ENCODE measurements around the gene TYK2. TPM values are rescaled to one million over a fixed set of nuclear protein-coding genes. Genes with fewer than 3 reads are reported as not detected.
"Not testable (repeated sequence)": the region's sequence is repeated elsewhere in the genome, so short reads cannot be mapped to it uniquely, and the experiment has no call there.

Gene TYK2
- total RNA-seq, 8 experiments from 2014 or later = 29.4 to 110 (median 62.1) TPM

DNA sequence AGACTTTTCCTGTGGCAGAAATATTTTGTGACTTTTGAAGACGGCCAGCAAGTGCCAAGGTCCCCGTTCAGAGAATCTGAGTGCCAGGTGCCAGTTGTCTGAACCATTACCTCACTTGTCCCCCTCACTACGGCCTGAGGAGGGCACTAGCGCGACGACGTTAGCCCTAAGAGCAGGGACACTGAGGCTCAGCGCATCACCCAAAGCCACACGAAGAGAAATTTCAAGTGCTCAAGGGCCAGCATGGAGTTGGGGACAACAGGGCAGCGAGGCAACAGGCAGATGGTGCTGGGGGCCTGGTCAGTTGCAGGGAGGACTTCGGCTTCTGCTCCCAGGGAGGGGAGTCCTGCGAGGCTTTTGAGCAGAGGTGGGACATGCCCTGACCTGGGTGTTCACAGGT lies 9.5 kb upstream of the TYK2 start:
- peak in 2 of 8 experiments; percentile 1 to 2 for ATAC-seq (replicated peaks in 6 of 8)
- in situ Hi-C loops (cut with MboI; ENCODE audit: low pct_unique_long_range_greater_than_20kb in 2 of 9, low sequenced_read_pairs in 9 of 9, unreplicated experiment in 9 of 9) = loop anchor here in 8 of 9 experiments (5.0 to 25.0 kb wide), 5 partner anchors 115 to 453 kb away; partner anchors contain the start of genes ICAM1 (in 4 of the 8), MRPL4 (in 1 of the 8) and OLFM2 (in 1 of the 8)
- H3K27ac ChIP-seq = no peak overlapping the region
- no peaks in the 10 kb centered on the region for H3K4me1 ChIP-seq (replicated peaks in 1 of 2)
- H3K4me3 ChIP-seq = no peak overlapping the region
- WGBS, 10 experiments = 0 to 100% (median 67%) methylated on average over 1 to 11 of the region's 12 CpGs; no CpG with 5 or more reads in 4 of the 10 experiments

DNA sequence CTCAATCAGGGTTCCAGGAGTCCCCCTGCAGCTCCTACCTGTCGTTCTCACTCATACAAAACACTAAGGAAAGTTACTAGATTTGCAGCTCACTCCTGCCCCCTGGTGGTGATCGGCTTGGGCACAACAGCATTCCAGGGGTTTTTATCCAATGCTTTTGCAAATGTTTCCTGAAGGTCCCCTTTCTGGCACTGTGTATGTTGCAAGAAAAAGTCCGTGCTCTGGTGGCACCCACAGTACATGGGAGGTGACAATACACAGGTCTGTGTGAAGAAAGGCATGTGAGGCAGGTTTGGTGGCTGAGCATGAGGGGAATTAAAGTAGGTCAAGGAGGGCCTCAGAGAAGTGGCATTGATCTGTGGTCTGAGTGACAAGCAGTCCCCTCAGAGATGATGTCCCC lies 8.6 kb upstream of the TYK2 start:
- WGBS, 10 experiments = 0 to 20% (median 0%) methylated on average over 1 to 3 of the region's 3 CpGs; no CpG with 5 or more reads in 2 of the 10 experiments
- no peak overlapping the region for H3K4me3 ChIP-seq
- H3K4me1 ChIP-seq (replicated peaks in 1 of 2) = no peaks in the 10 kb centered on the region
- H3K27ac ChIP-seq = no peak overlapping the region
- ATAC-seq (replicated peaks in 6 of 8) = peak; percentile 48 to 72 (median 58)
- in situ Hi-C loops (cut with MboI; ENCODE audit: low pct_unique_long_range_greater_than_20kb in 2 of 9, low sequenced_read_pairs in 9 of 9, unreplicated experiment in 9 of 9) = loop anchor here in 8 of 9 experiments (5.0 to 25.0 kb wide), 5 partner anchors 114 to 452 kb away; partner anchors contain the start of genes ICAM1 (in 4 of the 8), MRPL4 (in 1 of the 8) and OLFM2 (in 1 of the 8)

DNA sequence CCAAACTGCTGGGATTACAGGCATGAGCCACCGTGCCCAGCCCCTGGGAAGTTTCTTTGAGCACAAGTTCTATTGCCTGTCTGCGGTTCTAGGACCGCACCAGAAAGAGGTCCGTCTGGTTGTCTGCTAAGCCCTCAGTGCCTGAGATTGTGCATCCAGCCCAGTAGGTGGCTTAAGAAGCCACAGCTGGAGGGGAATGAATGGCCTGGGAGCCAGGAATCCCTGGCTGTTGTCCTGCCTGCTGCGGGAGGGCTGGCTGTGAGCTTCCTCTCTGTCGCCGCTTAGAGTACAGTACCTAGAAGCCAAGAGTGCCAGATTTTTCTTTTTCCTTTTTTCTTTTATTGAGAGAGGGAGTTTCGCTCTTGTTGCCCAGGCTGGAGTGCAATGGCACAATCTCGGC lies 4.2 kb upstream of the TYK2 start:
- in situ Hi-C loops (cut with MboI; ENCODE audit: low pct_unique_long_range_greater_than_20kb in 2 of 9, low sequenced_read_pairs in 9 of 9, unreplicated experiment in 9 of 9) = loop anchor here in 8 of 9 experiments (5.0 to 25.0 kb wide), 5 partner anchors 110 to 447 kb away; partner anchors contain the start of genes ICAM1 (in 3 of the 8), MRPL4 (in 1 of the 8) and OLFM2 (in 1 of the 8)

DNA sequence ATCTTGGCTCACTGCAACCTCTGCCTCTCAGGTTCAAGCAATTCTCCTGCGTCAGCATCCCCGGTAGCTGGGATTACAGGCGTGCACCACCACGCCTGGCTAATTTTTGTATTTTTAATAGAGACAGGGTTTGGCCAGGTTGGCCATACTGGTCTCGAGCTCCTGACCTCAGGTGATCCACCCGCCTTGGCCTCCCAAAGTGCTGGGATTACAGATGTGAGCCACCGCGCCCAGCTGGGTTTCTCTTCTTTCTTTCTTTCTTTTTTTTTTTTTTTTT lies 2.8 kb upstream of the TYK2 start:
- H3K4me1 ChIP-seq (replicated peaks in 1 of 2) = peaks cover 10 to 11% of the 10 kb centered on the region in 2 donors
- 67 to 100% (median 90%) methylated on average over 2 to 8 of the region's 8 CpGs; no CpG with 5 or more reads in 1 of the 10 experiments for WGBS, 10 experiments
- H3K4me3 ChIP-seq; ATAC-seq (replicated peaks in 6 of 8); H3K27ac ChIP-seq: not testable (repeated sequence)
- in situ Hi-C loops (cut with MboI; ENCODE audit: low pct_unique_long_range_greater_than_20kb in 2 of 9, low sequenced_read_pairs in 9 of 9, unreplicated experiment in 9 of 9) = loop anchor here in 8 of 9 experiments (5.0 to 25.0 kb wide), 5 partner anchors 108 to 446 kb away; partner anchors contain the start of genes ICAM1 (in 3 of the 8), MRPL4 (in 1 of the 8) and OLFM2 (in 1 of the 8)

More for the DNA sequence above, 4.2 kb upstream of the TYK2 start:
- H3K4me3 ChIP-seq = no peak overlapping the region
- 60 to 100% (median 80%) methylated on average over 1 to 7 of the region's 9 CpGs; no CpG with 5 or more reads in 3 of the 10 experiments for WGBS, 10 experiments
- peaks cover 5 to 10% of the 10 kb centered on the region in 2 donors for H3K4me1 ChIP-seq (replicated peaks in 1 of 2)
- ATAC-seq (replicated peaks in 6 of 8) = no peak
- no peak overlapping the region for H3K27ac ChIP-seq

DNA sequence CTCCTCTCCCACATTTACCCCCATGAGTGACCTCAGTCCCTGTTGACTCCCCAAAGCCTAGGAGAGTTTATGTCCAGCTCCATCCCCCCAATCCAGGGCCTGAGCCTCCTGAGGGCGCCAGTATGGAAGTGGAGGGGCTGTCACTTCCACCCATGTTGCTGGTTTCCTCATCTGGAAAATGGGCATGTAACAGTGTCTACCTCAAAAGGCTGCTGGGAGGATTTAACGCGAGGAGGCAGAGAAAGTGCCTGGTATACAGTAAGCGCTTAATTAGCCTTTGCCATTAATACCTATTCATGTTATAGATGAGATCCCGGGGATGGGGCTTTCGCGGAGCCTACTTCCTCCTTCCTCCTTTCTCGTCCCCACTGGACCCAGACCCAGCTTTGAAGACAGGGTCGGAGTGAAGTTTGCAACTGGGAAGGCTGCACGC lies 476 bp downstream of the TYK2 start:
- Histone ChIP-seq H3K4me1 (replicated peaks in 1 of 2) (peaks cover 10 to 11% of the 10 kb centered on the region in 2 donors), H3K27ac (peak overlapping the region; percentile 63 to 85), H3K4me3 (peak overlapping the region; percentile 77 to 99 (median 83))
- in situ Hi-C loops (cut with MboI; ENCODE audit: low pct_unique_long_range_greater_than_20kb in 2 of 9, low sequenced_read_pairs in 9 of 9, unreplicated experiment in 9 of 9) = loop anchor here in 8 of 9 experiments (5.0 to 25.0 kb wide), 5 partner anchors 105 to 443 kb away; partner anchors contain the start of genes ICAM1 (in 3 of the 8), MRPL4 (in 1 of the 8) and OLFM2 (in 1 of the 8)
- 0 to 8% (median 0%) methylated on average over 2 to 10 of the region's 10 CpGs; no CpG with 5 or more reads in 5 of the 10 experiments for WGBS, 10 experiments
- peak in 1 of 8 experiments; percentile 3 for ATAC-seq (replicated peaks in 6 of 8)

DNA sequence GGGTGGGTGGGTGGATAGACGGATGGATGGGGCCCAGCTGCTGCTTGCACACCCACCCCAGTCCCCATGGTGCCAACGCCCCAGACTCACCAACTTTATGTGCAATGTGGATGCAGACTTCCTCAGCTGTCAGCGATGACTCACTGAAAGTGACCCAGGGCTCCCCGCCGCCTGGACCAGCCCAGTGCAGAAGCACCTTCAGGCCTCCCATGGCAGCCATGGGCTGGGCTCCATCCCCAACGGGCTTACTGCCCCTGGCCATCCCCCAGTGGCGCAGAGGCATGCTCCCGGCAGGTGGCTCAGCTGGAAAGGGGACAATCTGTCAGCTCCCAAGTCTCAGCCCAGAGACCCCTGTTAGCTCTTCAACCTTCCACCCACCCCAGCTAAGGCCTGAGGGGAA lies 2.2 kb downstream of the TYK2 start:
- Histone ChIP-seq H3K4me3 (no peak overlapping the region), H3K4me1 (replicated peaks in 1 of 2) (peaks cover 10 to 11% of the 10 kb centered on the region in 2 donors), H3K27ac (no peak overlapping the region)
- in situ Hi-C loops (cut with MboI; ENCODE audit: low pct_unique_long_range_greater_than_20kb in 2 of 9, low sequenced_read_pairs in 9 of 9, unreplicated experiment in 9 of 9) = loop anchor here in 2 of 9 experiments (25.0 kb wide), 2 partner anchors 116 to 441 kb away; partner anchors contain the start of genes ICAM1 (in 1 of the 2), MRPL4 (in 1 of the 2) and OLFM2 (in 1 of the 2)
- no peak for ATAC-seq (replicated peaks in 6 of 8)
- 60 to 100% (median 100%) methylated on average over 1 to 5 of the region's 8 CpGs; no CpG with 5 or more reads in 5 of the 10 experiments for WGBS, 10 experiments

DNA sequence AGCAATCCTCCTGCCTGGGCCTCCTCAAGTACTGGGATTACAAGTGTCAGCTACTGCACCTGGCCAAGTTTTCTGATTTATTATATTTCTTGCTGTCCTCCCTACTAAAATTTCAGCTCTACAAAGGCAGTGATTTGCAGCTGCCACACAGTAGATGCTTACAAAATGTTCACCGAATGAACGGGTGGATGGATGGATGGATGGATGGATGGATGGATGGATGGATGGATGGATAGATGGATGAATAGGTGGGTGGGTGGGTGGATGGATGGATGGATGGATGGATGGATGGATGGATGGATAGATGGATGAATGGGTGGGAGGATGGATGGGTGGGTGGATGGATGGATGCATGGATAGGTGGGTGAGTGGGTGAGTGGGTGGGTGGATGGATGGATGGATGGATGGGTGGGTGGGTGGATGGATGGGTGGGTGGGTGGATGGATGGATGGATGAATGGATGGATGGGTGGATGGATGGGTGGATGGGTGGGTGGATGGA lies 3.2 kb downstream of the TYK2 start:
- ATAC-seq (replicated peaks in 6 of 8); H3K27ac ChIP-seq; H3K4me3 ChIP-seq: not testable (repeated sequence)
- 100% methylated on average over 2 of the region's 2 CpGs; no CpG with 5 or more reads in 9 of the 10 experiments for WGBS, 10 experiments
- peaks cover 10 to 11% of the 10 kb centered on the region in 2 donors for H3K4me1 ChIP-seq (replicated peaks in 1 of 2)
- in situ Hi-C loops (cut with MboI; ENCODE audit: low pct_unique_long_range_greater_than_20kb in 2 of 9, low sequenced_read_pairs in 9 of 9, unreplicated experiment in 9 of 9) = loop anchor here in 2 of 9 experiments (25.0 kb wide), 2 partner anchors 115 to 440 kb away; partner anchors contain the start of genes ICAM1 (in 1 of the 2), MRPL4 (in 1 of the 2) and OLFM2 (in 1 of the 2)

DNA sequence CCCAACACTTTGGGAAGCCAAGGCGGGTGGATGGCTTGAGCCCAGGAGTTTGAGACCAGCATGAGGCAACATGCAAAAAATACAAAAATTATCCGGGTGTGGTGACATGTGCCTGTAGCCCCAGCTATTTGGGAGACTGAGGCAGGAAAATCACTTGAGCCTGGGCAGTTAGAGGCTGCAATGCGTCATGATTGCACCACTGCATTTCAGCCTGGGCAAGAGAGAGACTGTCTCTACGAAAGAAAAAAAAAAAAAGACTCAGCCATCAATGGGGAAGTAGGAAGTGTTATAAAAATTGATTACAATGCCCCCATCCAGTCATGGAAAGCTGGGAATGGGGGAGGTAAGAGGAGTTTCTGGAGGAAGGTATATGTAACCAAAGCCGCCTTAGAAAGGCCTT lies 5.4 kb downstream of the TYK2 start:
- in situ Hi-C loops (cut with MboI; ENCODE audit: low pct_unique_long_range_greater_than_20kb in 2 of 9, low sequenced_read_pairs in 9 of 9, unreplicated experiment in 9 of 9) = loop anchor here in 2 of 9 experiments (25.0 kb wide), 2 partner anchors 113 to 438 kb away; partner anchors contain the start of genes ICAM1 (in 1 of the 2), MRPL4 (in 1 of the 2) and OLFM2 (in 1 of the 2)
- 71 to 100% (median 91%) methylated on average over 1 to 4 of the region's 5 CpGs; no CpG with 5 or more reads in 3 of the 10 experiments for WGBS, 10 experiments
- no peak for ATAC-seq (replicated peaks in 6 of 8)

DNA sequence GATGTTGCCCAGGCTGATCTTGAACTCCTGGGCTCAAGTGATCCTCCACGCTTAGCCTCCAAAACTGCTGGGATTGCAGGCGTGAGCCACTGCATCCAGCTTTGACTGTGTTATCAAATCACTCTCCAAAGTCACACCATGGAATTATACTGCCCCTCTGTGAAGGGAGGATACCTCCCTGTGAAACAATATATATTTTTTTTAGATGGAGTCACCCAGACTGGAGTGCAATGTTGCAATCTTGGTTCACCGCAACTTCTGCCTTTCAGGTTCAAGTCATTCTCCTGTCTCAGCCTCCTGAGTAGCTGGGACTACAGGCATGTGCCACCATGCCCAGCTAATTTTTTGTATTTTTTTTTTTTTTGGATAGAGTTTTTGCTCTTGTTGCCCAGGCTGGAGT lies 7.7 kb downstream of the TYK2 start:
- in situ Hi-C loops (cut with MboI; ENCODE audit: low pct_unique_long_range_greater_than_20kb in 2 of 9, low sequenced_read_pairs in 9 of 9, unreplicated experiment in 9 of 9) = no loop called here
- WGBS, 10 experiments = 82 to 100% (median 100%) methylated on average over 1 to 2 of the region's 3 CpGs; no CpG with 5 or more reads in 5 of the 10 experiments
- H3K4me3 ChIP-seq = no peak overlapping the region
- H3K4me1 ChIP-seq (replicated peaks in 1 of 2) = no peaks in the 10 kb centered on the region
- no peak for ATAC-seq (replicated peaks in 6 of 8)
- no peak overlapping the region for H3K27ac ChIP-seq

More for the DNA sequence above, 5.4 kb downstream of the TYK2 start:
- Histone ChIP-seq H3K27ac (no peak overlapping the region), H3K4me3 (no peak overlapping the region), H3K4me1 (replicated peaks in 1 of 2) (peaks cover 5 to 6% of the 10 kb centered on the region in 2 donors)

DNA sequence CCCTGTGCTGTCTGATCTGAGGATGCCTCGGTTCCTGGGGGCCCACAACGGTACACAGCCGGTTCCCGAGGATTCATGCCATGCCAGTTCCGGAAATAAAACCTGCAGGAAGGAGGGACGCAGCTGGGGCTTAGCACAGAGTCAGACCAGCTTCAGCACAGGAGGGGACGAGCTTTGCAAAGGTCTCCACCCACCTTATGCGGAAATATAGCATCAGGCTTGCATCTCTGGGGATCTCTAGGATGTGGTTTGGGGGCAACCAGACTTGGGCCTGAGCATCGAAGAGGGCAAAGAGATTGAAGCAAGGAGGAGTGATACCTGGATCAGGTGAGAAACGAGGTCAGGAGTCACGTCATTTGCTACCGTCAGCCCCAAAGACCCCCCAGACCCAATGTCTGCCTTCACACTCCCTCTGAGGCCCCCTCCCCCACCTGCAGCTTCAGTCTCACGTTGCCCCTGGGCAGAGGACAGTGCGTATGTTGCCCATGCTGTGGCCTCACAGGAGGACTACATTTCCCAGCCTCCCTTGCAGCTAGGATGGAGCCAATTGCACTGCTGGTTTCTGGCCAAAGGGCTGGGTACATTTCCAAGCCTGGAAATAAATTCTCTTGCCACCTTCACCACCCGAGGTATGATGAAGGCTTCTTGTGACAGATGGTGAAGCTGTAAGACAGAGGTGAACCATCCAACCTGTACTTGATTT lies 12.1 kb downstream of the TYK2 start:
- 10 to 100% (median 96%) methylated on average over 1 to 4 of the region's 15 CpGs; no CpG with 5 or more reads in 5 of the 10 experiments for WGBS, 10 experiments
- Histone ChIP-seq H3K27ac (no peak overlapping the region), H3K4me1 (replicated peaks in 1 of 2) (no peaks in the 10 kb centered on the region), H3K4me3 (no peak overlapping the region)
- peak in 1 of 8 experiments; percentile 16 for ATAC-seq (replicated peaks in 6 of 8)
- in situ Hi-C loops (cut with MboI; ENCODE audit: low pct_unique_long_range_greater_than_20kb in 2 of 9, low sequenced_read_pairs in 9 of 9, unreplicated experiment in 9 of 9) = no loop called here

DNA sequence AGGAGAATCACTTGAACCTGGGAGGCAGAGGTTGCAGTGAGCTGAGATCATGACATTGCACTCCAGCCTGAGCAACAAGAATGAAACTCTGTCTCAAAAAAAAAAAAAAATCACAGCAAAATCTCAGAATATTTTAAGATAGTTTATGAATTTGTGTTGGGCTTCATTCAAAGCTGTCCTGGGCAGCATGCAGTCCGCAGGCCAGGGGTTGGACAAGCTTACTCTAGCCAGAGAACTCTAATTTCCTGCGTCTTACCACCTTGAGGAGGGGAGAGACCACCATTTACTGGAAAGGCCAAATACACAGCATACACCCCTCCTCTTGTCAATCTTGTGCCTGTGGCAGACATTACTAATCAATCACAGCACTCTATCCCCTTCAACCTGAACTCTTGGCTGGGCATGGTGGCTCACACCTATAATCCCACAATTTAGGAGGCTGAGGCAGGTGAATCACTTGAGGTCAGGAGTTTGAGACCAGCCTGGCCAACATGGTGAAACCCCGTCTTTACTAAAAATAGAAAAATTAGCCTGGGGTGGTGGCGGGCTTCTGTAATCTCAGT lies 13.3 kb downstream of the TYK2 start:
- in situ Hi-C loops (cut with MboI; ENCODE audit: low pct_unique_long_range_greater_than_20kb in 2 of 9, low sequenced_read_pairs in 9 of 9, unreplicated experiment in 9 of 9); H3K4me3 ChIP-seq; H3K4me1 ChIP-seq (replicated peaks in 1 of 2); H3K27ac ChIP-seq; ATAC-seq (replicated peaks in 6 of 8): not testable (repeated sequence)
- 80 to 100% (median 100%) methylated on average over 1 to 4 of the region's 4 CpGs; no CpG with 5 or more reads in 3 of the 10 experiments for WGBS, 10 experiments

DNA sequence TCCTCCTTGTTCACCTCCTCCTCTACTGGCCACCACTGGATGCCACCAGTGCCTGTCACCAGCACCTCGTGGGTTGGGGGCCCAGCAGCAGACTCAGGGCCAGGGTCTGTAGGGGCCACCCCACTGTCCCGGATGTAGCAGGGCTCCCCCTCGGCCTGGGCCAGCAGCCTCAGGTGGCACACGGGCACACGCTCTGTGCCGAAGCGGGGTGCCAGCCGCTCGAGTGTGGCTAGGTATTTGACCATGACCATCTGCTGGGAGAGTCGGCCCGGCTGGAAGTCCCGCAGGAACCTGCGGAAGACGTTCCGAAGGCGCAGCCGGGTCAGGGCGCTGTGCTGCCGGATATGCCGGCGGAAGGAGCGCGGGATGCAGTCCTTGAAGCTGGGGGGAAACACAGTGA lies 14.9 kb downstream of the TYK2 start:
- Histone ChIP-seq H3K4me3 (no peak overlapping the region), H3K4me1 (replicated peaks in 1 of 2) (no peaks in the 10 kb centered on the region), H3K27ac (no peak overlapping the region)
- in situ Hi-C loops (cut with MboI; ENCODE audit: low pct_unique_long_range_greater_than_20kb in 2 of 9, low sequenced_read_pairs in 9 of 9, unreplicated experiment in 9 of 9) = no loop called here
- 67 to 100% (median 100%) methylated on average over 1 to 8 of the region's 23 CpGs; no CpG with 5 or more reads in 6 of the 10 experiments for WGBS, 10 experiments
- ATAC-seq (replicated peaks in 6 of 8) = no peak
